ENCODE measurements around the gene TPCN1. TPM values are rescaled to one million over a fixed set of nuclear protein-coding genes. Genes with fewer than 3 reads are reported as not detected.

The TPCN1 gene
- total RNA-seq, 1 donor from 2014 or later, result 27.9 TPM

- Mint-ChIP-seq H3K4me1 (ENCODE audit: low read depth, unreplicated experiment) (peaks cover 2% of the 10 kb centered on the region), H3K27me3 (ENCODE audit: low read depth, unreplicated experiment) (peaks cover 12% of the 10 kb centered on the region), H3K4me3 (ENCODE audit: unreplicated experiment) (peak overlapping the region; percentile 88), H3K27ac (ENCODE audit: unreplicated experiment) (no peak overlapping the region), H3K36me3 (ENCODE audit: low read depth, unreplicated experiment) (no peaks in the 10 kb centered on the region), H3K9me3 (ENCODE audit: unreplicated experiment) (no peaks in the 10 kb centered on the region)
- Histone ChIP-seq H3K36me3 (ENCODE audit: insufficient read depth, low read length) (no peaks in the 10 kb centered on the region), H3K27ac (ENCODE audit: low read depth, low read length) (no peak overlapping the region), H3K79me2 (ENCODE audit: insufficient read depth, low read length) (no peaks in the 10 kb centered on the region), H3K4me3 (ENCODE audit: insufficient read depth, low read depth, low read length) (peak overlapping the region; percentile 61), H3K9ac (ENCODE audit: low read length) (peak overlapping the region; percentile 74), H3K4me2 (ENCODE audit: low read length) (peak overlapping the region; percentile 90), H3K27me3 (ENCODE audit: insufficient read depth, low read length) (no peaks in the 10 kb centered on the region), H3K4me1 (ENCODE audit: insufficient read depth, low read length) (peaks cover 8% of the 10 kb centered on the region), H2AFZ (ENCODE audit: low read depth, low read length) (peak overlapping the region; percentile 86), H3K9me3 (ENCODE audit: insufficient read depth, low read depth, low read length) (no peaks in the 10 kb centered on the region), H4K20me1 (ENCODE audit: insufficient read depth, low read length) (no peaks in the 10 kb centered on the region)
- TF ChIP-seq EZH2 (IDR thresholded peaks at IDR 0.05; ENCODE audit: insufficient read depth, low read length), result no peak
- TF ChIP-seq CTCF (IDR thresholded peaks at IDR 0.05; ENCODE audit: insufficient read depth, low read depth, low read length), result no peak
- FAIRE-seq (no peak), DNase-seq (ENCODE audit: low read depth) (no peak)
These were observed 112.9 kb downstream of the TPCN1 start for GRCh38 chr12:113333877-113334785.

- Histone ChIP-seq H3K27me3 (ENCODE audit: insufficient read depth, low read length) (no peaks in the 10 kb centered on the region), H3K79me2 (ENCODE audit: insufficient read depth, low read length) (no peaks in the 10 kb centered on the region), H4K20me1 (ENCODE audit: insufficient read depth, low read length) (no peaks in the 10 kb centered on the region), H2AFZ (ENCODE audit: low read depth, low read length) (peak within 1 kb of the TSS; percentile 86), H3K9me3 (ENCODE audit: insufficient read depth, low read depth, low read length) (no peaks in the 10 kb centered on the region), H3K4me3 (ENCODE audit: insufficient read depth, low read depth, low read length) (peak within 1 kb of the TSS; percentile 61), H3K36me3 (ENCODE audit: insufficient read depth, low read length) (no peaks in the 10 kb centered on the region), H3K27ac (ENCODE audit: low read depth, low read length) (no peak within 1 kb of the TSS), H3K4me2 (ENCODE audit: low read length) (peak within 1 kb of the TSS; percentile 90), H3K4me1 (ENCODE audit: insufficient read depth, low read length) (peaks cover 8% of the 10 kb centered on the region), H3K9ac (ENCODE audit: low read length) (peak within 1 kb of the TSS; percentile 74)
- Mint-ChIP-seq H3K36me3 (ENCODE audit: low read depth, unreplicated experiment) (no peaks in the 10 kb centered on the region), H3K27ac (ENCODE audit: unreplicated experiment) (no peak within 1 kb of the TSS), H3K9me3 (ENCODE audit: unreplicated experiment) (peaks cover 2% of the 10 kb centered on the region), H3K4me3 (ENCODE audit: unreplicated experiment) (peak within 1 kb of the TSS; percentile 88), H3K4me1 (ENCODE audit: low read depth, unreplicated experiment) (peaks cover 2% of the 10 kb centered on the region), H3K27me3 (ENCODE audit: low read depth, unreplicated experiment) (peaks cover 12% of the 10 kb centered on the region)
- DNase-seq (ENCODE audit: low read depth) (peak; percentile 33), FAIRE-seq (no peak)
- TF ChIP-seq EZH2 (IDR thresholded peaks at IDR 0.05; ENCODE audit: insufficient read depth, low read length) (no peak), CTCF (IDR thresholded peaks at IDR 0.05; ENCODE audit: insufficient read depth, low read depth, low read length) (no peak)
These were observed 113.7 kb downstream of the TPCN1 start, which contains the start of gene SLC8B1 for GRCh38 chr12:113334786-113335539. Gene SLC8B1, minus strand, starts transcription at chr12:113335109. Its CDS starts 2,231 bp downstream, at chr12:113332878.
